SU-DHL-6 (cell line): ENCODE results near the gene TOM1L2.

Source experiments
- H2AFZ ChIP-seq: fragments of 200-600 bp; sonication (generic); 2 replicates; pipeline ENCODE4 v1.6.1; 2014; ENCODE audit warnings: low read depth, mild to moderate bottlenecking, moderate library complexity, mixed read lengths, antibody characterized with exemption, low read length; ENCODE audit not compliant: severe bottlenecking
- H3F3A ChIP-seq: fragments of 200-600 bp; shearing (Covaris generic); 2 replicates; pipeline ENCODE4 v1.6.0; 2016; ENCODE audit warnings: antibody characterized with exemption, mild to moderate bottlenecking; ENCODE audit not compliant: insufficient read depth
- H3K27ac ChIP-seq: fragments of 200-600 bp; sonication (generic); 2 replicates; pipeline ENCODE4 v1.5.1; 2016; ENCODE audit warnings: low read depth, mild to moderate bottlenecking, low read length, moderate library complexity, mixed read lengths
- H3K27me3 ChIP-seq: fragments of 200-600 bp; sonication (generic), shearing (Covaris generic); 2 replicates; pipeline ENCODE4 v1.6.0; 2014; ENCODE audit warnings: mild to moderate bottlenecking, low read length
- H3K36me3 ChIP-seq: fragments of 200-600 bp; sonication (generic); 2 replicates; pipeline ENCODE4 v1.6.1; 2014; ENCODE audit warnings: mild to moderate bottlenecking, low read length, mixed read lengths
- H3K4me2 ChIP-seq: fragments of 300-600, 200-600 bp; shearing (Covaris generic), sonication (generic); 2 replicates; pipeline ENCODE4 v1.6.0; 2014; ENCODE audit warnings: low read length, low read depth, mild to moderate bottlenecking; ENCODE audit not compliant: poor library complexity, severe bottlenecking
- H3K4me3 ChIP-seq: fragments of 200-600 bp; sonication (generic); 2 replicates; pipeline ENCODE4 v1.5.1; 2014; ENCODE audit warnings: antibody characterized with exemption, low read length, mild to moderate bottlenecking, mixed read lengths; ENCODE audit not compliant: insufficient read depth, poor library complexity, severe bottlenecking
- H3K79me2 ChIP-seq: fragments of 200-600 bp; sonication (generic); 2 replicates; pipeline ENCODE4 v1.6.1; 2014; ENCODE audit warnings: mild to moderate bottlenecking, low read length, moderate library complexity; ENCODE audit not compliant: insufficient read depth
- H3K9ac ChIP-seq: fragments of 200-600 bp; sonication (generic); 2 replicates; pipeline ENCODE4 v1.7.0; 2014; ENCODE audit warnings: mild to moderate bottlenecking, low read length
- H3K9me2 ChIP-seq: fragments of 200-600 bp; sonication (generic); replicated peaks from 2 replicates; pipeline ENCODE4 v1.6.1; 2014; ENCODE audit warnings: low read length; ENCODE audit not compliant: insufficient read depth
- H3K9me3 ChIP-seq: fragments of 200-600 bp; sonication (generic); 2 replicates; pipeline ENCODE4 v1.6.1; 2014; ENCODE audit warnings: low read length, mixed read lengths; ENCODE audit not compliant: insufficient read depth
- H4K20me1 ChIP-seq: fragments of 200-600 bp; sonication (generic); 2 replicates; pipeline ENCODE4 v1.6.1; 2014; ENCODE audit warnings: low read depth, mild to moderate bottlenecking, antibody characterized with exemption, low read length, moderate library complexity, mixed read lengths
- CTCF ChIP-seq: fragments of 200-600 bp; sonication (generic); IDR thresholded peaks from one replicate; pipeline ENCODE4 v1.5.1; 2017; ENCODE audit warnings: antibody characterized with exemption, mild to moderate bottlenecking, low read length, moderate library complexity; ENCODE audit not compliant: insufficient read depth, poor library complexity, severe bottlenecking
- EZH2phosphoT487 ChIP-seq: fragments of 200-600 bp; sonication (generic), shearing (Covaris generic); conservative IDR thresholded peaks from 2 replicates; pipeline ENCODE4 v1.6.1; 2018; ENCODE audit warnings: mild to moderate bottlenecking, antibody characterized with exemption, low read length, moderate library complexity, mixed read lengths

The TOM1L2 gene

GRCh38 chr17:17922070-17922614 lies 50.1 kb downstream of the TOM1L2 start:
- Histone ChIP-seq H3K27me3 (no peaks in the 10 kb centered on the region), H3F3A (no peaks in the 10 kb centered on the region), H3K9ac (no peak overlapping the region), H3K4me2 (no peak overlapping the region), H3K27ac (no peak overlapping the region), H3K36me3 (no peaks in the 10 kb centered on the region), H3K9me2 (no peaks in the 10 kb centered on the region), H3K4me3 (no peak overlapping the region), H3K9me3 (no peaks in the 10 kb centered on the region), H2AFZ (no peak overlapping the region), H3K79me2 (no peaks in the 10 kb centered on the region), H4K20me1 (no peaks in the 10 kb centered on the region)
- no peak for TF ChIP-seq EZH2phosphoT487
- TF ChIP-seq CTCF, result no peak

- no peak overlapping the region for H3K27ac ChIP-seq
Observed at GRCh38 chr17:17921192-17922069, 50.8 kb downstream of the TOM1L2 start.

GRCh38 chr17:17919169-17920107 lies 52.8 kb downstream of the TOM1L2 start:
- H4K20me1 ChIP-seq, result no peaks in the 10 kb centered on the region
- H3K36me3 ChIP-seq, result no peaks in the 10 kb centered on the region
- H3K4me3 ChIP-seq, result no peak overlapping the region
- H3K27ac ChIP-seq, result no peak overlapping the region
- no peak for TF ChIP-seq EZH2phosphoT487
- TF ChIP-seq CTCF, result peak; percentile 71
- no peak overlapping the region for H2AFZ ChIP-seq
- no peak overlapping the region for H3K9ac ChIP-seq
- no peaks in the 10 kb centered on the region for H3F3A ChIP-seq
- H3K4me2 ChIP-seq, result no peak overlapping the region
- no peaks in the 10 kb centered on the region for H3K27me3 ChIP-seq
- no peaks in the 10 kb centered on the region for H3K9me3 ChIP-seq
- H3K79me2 ChIP-seq, result no peaks in the 10 kb centered on the region
- H3K9me2 ChIP-seq, result no peaks in the 10 kb centered on the region

More at GRCh38 chr17:17921192-17922069, 50.8 kb downstream of the TOM1L2 start:
- no peaks in the 10 kb centered on the region for H3K36me3 ChIP-seq
- no peak overlapping the region for H3K9ac ChIP-seq
- no peak overlapping the region for H2AFZ ChIP-seq
- no peaks in the 10 kb centered on the region for H3K9me2 ChIP-seq
- no peaks in the 10 kb centered on the region for H3K27me3 ChIP-seq
- TF ChIP-seq CTCF (no peak), EZH2phosphoT487 (no peak)
- H3K4me3 ChIP-seq, result no peak overlapping the region
- no peaks in the 10 kb centered on the region for H3F3A ChIP-seq
- no peak overlapping the region for H3K4me2 ChIP-seq
- no peaks in the 10 kb centered on the region for H3K9me3 ChIP-seq
- H4K20me1 ChIP-seq, result no peaks in the 10 kb centered on the region
- H3K79me2 ChIP-seq, result no peaks in the 10 kb centered on the region
